K562 (cell line): Measurements from ENCODE around the gene EVL.

Source experiments
- BMI1 ChIP-seq: fragments of 150-350 bp; IDR thresholded peaks from 2 replicates; pipeline ENCODE4 v1.6.1; 2014; ENCODE audit warnings: low read length
- FOSL1 ChIP-seq: fragments of 200-800 bp; sonication (Bioruptor generic); conservative IDR thresholded peaks from 2 replicates; pipeline ENCODE4 v1.6.1; 2016; ENCODE audit warnings: missing genetic modification characterization, missing compliant biosample characterization
- KDM4B ChIP-seq, 2 experiments: fragments of 450-650 bp in 1 of 2; sonication (generic) in 1 of 2; IDR thresholded peaks; 2 replicates each; pipeline ENCODE4 v1.6.1; 2016 to 2017; ENCODE audit warnings: borderline replicate concordance in 2 of 2, antibody characterized with exemption in 1 of 2, low read depth in 1 of 2, mild to moderate bottlenecking in 1 of 2
- NONO ChIP-seq, 2 experiments: fragments of 200-400 bp in 1 of 2; fragments of 450-650 bp in 1 of 2; formaldehyde crosslinking in 1 of 2; IDR thresholded peaks; 2 replicates each; pipeline ENCODE4 v1.6.1; 2017; ENCODE audit warnings: low read depth in 2 of 2, mild to moderate bottlenecking in 2 of 2, moderate library complexity in 2 of 2, low read length in 1 of 2
- POLR2AphosphoS2 ChIP-seq: IDR thresholded peaks from 2 replicates; pipeline ENCODE4 v1.6.1; 2012; ENCODE audit warnings: low read length, improper control_type of control experiment
- U2AF2 ChIP-seq: fragments of 200-400 bp; formaldehyde crosslinking; optimal IDR thresholded peaks from 2 replicates; pipeline ENCODE3; 2017; ENCODE audit warnings: low read depth, mild to moderate bottlenecking, low read length
- YY1 ChIP-seq, 3 experiments: IDR thresholded peaks; 2 replicates each; pipeline ENCODE4 v1.6.1; 2011; ENCODE audit warnings: low read length in 2 of 3, mild to moderate bottlenecking in 2 of 3, moderate library complexity in 2 of 3, borderline replicate concordance in 1 of 3, control low read depth in 1 of 3, low read depth in 1 of 3; ENCODE audit not compliant: insufficient read depth in 3 of 3, insufficient replicate concordance in 2 of 3, control insufficient read depth in 1 of 3, insufficient read length in 1 of 3; ENCODE audit errors: extremely low read depth in 1 of 3
- ZNF274 ChIP-seq: IDR thresholded peaks from 2 replicates; pipeline ENCODE4 v1.6.1; 2011; ENCODE audit warnings: low read depth, mild to moderate bottlenecking, low read length, moderate library complexity, borderline replicate concordance
- TF ChIP-seq, protein P1 (sequence below), 2 experiments: fragments of 200-800 bp in 1 of 2; sonication (Bioruptor generic) in 1 of 2; sonication (generic) in 1 of 2; formaldehyde crosslinking in 1 of 2; IDR thresholded peaks in 1 of 2; conservative IDR thresholded peaks in 1 of 2; 2 replicates each; pipeline versions ENCODE4 v1.5.0 to v1.6.1; 2016 to 2020; ENCODE audit warnings: missing compliant biosample characterization in 1 of 2, missing genetic modification characterization in 1 of 2, missing genetic modification reagents in 1 of 2

GRCh38 chr14:100124551-100125088, 59.4 kb downstream of the EVL start:
- TF ChIP-seq YY1 (IDR thresholded peaks at IDR 0.05; ENCODE audit: borderline replicate concordance in 1 of 3, control insufficient read depth in 1 of 3, extremely low read depth in 1 of 3, insufficient read depth in 3 of 3, insufficient read length in 1 of 3, insufficient replicate concordance in 2 of 3, low read depth in 1 of 3, low read length in 2 of 3) (no peak), FOSL1 (tag) (no peak), ZNF274 (no peak), U2AF2 (no peak), BMI1 (no peak), KDM4B (IDR thresholded peaks at IDR 0.05; ENCODE audit: borderline replicate concordance in 2 of 2, low read depth in 1 of 2) (no peak), NONO (IDR thresholded peaks at IDR 0.05; ENCODE audit: low read depth in 2 of 2, low read length in 1 of 2) (no peak), POLR2AphosphoS2 (no peak)
- TF ChIP-seq, protein P1, sequence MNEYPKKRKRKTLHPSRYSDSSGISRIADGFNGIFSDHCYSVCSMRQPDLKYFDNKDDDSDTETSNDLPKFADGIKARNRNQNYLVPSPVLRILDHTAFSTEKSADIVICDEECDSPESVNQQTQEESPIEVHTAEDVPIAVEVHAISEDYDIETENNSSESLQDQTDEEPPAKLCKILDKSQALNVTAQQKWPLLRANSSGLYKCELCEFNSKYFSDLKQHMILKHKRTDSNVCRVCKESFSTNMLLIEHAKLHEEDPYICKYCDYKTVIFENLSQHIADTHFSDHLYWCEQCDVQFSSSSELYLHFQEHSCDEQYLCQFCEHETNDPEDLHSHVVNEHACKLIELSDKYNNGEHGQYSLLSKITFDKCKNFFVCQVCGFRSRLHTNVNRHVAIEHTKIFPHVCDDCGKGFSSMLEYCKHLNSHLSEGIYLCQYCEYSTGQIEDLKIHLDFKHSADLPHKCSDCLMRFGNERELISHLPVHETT (CRISPR knock-in tag; conservative IDR thresholded peaks at IDR 0.05 in 1 of 2, IDR thresholded peaks at IDR 0.05 in 1 of 2): no peak
